Neural progenitor cell (in vitro differentiated cells): Measurements from ENCODE around the gene UVSSA.

Experiments used
- CTCF ChIP-seq: fragments of 200-600 bp; sonication (generic); IDR thresholded peaks from 2 replicates; pipeline ENCODE4 v1.5.1; 2017; ENCODE audit warnings: antibody characterized with exemption, mild to moderate bottlenecking
- EZH2 ChIP-seq: fragments of 200-600 bp; sonication (generic); IDR thresholded peaks from 2 replicates; pipeline ENCODE4 v1.6.1; 2017; ENCODE audit warnings: antibody characterized with exemption, mild to moderate bottlenecking, moderate library complexity

DNA sequence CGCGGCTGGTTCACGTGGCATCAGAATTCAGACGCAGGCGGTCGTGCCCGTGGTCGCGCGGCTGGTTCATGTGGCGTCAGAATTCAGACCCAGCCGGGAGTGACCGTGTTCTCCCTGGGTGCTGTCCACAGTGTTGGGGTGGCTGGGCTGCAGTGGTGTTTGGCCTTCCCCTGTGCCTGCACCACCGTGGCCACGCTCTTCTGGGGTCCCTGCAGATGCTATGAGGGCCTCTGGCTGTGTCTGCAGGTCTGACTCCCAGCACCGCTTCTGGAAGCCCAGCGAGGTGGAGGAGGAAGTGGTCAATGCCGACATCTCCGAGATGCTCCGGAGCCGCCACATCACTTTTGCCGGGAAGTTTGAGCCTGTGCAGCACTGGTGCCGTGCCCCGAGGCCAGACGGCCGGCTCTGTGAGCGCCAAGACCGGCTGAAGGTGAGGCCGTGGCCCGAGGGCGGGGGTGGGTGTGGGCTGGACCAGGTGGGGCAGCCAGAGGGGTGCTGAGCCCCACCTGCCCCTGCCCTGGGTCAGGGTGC is 32.9 kb downstream of the UVSSA start:
- TF ChIP-seq EZH2 (no peak), CTCF (no peak)
